ENCODE results near the gene SEPTIN11. TPM values are rescaled to one million over a fixed set of nuclear protein-coding genes. Genes with fewer than 3 reads are reported as not detected.

Gene SEPTIN11
- total RNA-seq, 1 experiment from 2014 or later: 121 TPM

GRCh38 chr4:76977113-76977512, 27.6 kb downstream of the SEPTIN11 start:
- CTCF ChIA-PET: no interaction called here
- Histone ChIP-seq H3K27ac (ENCODE audit: low read depth, low read length, poor library complexity, severe bottlenecking) (no peak overlapping the region), H3K4me1 (ENCODE audit: insufficient read depth, low read length, poor library complexity, severe bottlenecking) (peaks cover 32% of the 10 kb centered on the region), H3K4me3 (ENCODE audit: low read depth, low read length, poor library complexity, severe bottlenecking) (no peak overlapping the region), H3K36me3 (ENCODE audit: insufficient read depth, low read length, poor library complexity, severe bottlenecking) (no peaks in the 10 kb centered on the region), H3K9me3 (ENCODE audit: low read depth, low read length, poor library complexity, severe bottlenecking) (no peaks in the 10 kb centered on the region), H3K27me3 (replicated peaks; ENCODE audit: insufficient read depth, low read depth, low read length, poor library complexity) (no peaks in the 10 kb centered on the region)
- POLR2A ChIA-PET (ENCODE audit: low non-redundant PET): no interaction called here
- intact Hi-C loops (cut with micrococcal nuclease; ENCODE audit: unreplicated experiment): no loop called here
- no peak for DNase-seq (ENCODE audit: low spot score)
- TF ChIP-seq CTCF (conservative IDR thresholded peaks at IDR 0.05; ENCODE audit: low read depth, low read length) (no peak), EZH2 (IDR thresholded peaks at IDR 0.05; ENCODE audit: borderline replicate concordance, low read depth, low read length, poor library complexity, severe bottlenecking) (no peak)
- BruUV-seq (replicated peaks): no TSS peak

DNA sequence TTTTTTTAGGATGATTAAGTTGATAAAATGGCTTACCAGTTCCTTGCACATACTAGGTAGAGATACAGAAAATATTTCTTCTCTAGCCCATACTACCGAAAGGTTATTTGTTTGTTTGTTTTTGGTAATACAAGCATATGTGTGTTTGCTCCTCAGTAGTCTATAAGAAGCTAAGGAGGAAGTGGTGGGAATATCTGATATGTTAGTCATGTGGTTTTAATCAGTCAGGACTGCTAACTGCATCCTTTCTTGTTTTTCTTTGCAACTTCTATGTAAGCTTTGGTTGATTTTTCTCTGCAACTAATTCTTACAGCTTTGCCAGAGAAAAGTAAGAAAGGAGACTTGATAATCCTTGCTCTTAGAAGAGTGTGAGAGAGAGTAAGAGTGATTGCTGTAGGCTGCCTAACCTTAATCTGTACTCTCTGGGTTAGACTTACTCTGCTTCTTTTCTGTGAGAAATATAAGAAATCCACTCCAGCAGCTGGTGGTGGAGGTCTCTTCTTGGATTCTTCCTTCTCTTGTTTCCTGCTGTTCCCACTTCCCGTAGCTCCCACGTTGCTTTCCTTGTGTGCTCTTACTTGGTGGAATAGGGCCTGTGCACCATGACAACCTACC, 28.3 kb downstream of the SEPTIN11 start:
- CTCF ChIA-PET: no interaction called here
- TF ChIP-seq CTCF (conservative IDR thresholded peaks at IDR 0.05; ENCODE audit: low read depth, low read length) (no peak), EZH2 (IDR thresholded peaks at IDR 0.05; ENCODE audit: borderline replicate concordance, low read depth, low read length, poor library complexity, severe bottlenecking) (no peak)
- Histone ChIP-seq H3K4me3 (ENCODE audit: low read depth, low read length, poor library complexity, severe bottlenecking) (no peak overlapping the region), H3K4me1 (ENCODE audit: insufficient read depth, low read length, poor library complexity, severe bottlenecking) (peaks cover 39% of the 10 kb centered on the region), H3K27ac (ENCODE audit: low read depth, low read length, poor library complexity, severe bottlenecking) (peak overlapping the region; percentile 47), H3K9me3 (ENCODE audit: low read depth, low read length, poor library complexity, severe bottlenecking) (no peaks in the 10 kb centered on the region), H3K36me3 (ENCODE audit: insufficient read depth, low read length, poor library complexity, severe bottlenecking) (no peaks in the 10 kb centered on the region), H3K27me3 (replicated peaks; ENCODE audit: insufficient read depth, low read depth, low read length, poor library complexity) (no peaks in the 10 kb centered on the region)
- intact Hi-C loops (cut with micrococcal nuclease; ENCODE audit: unreplicated experiment): no loop called here
- no TSS peak for BruUV-seq (replicated peaks)
- POLR2A ChIA-PET (ENCODE audit: low non-redundant PET): no interaction called here
- DNase-seq (ENCODE audit: low spot score): peak; percentile 11

DNA sequence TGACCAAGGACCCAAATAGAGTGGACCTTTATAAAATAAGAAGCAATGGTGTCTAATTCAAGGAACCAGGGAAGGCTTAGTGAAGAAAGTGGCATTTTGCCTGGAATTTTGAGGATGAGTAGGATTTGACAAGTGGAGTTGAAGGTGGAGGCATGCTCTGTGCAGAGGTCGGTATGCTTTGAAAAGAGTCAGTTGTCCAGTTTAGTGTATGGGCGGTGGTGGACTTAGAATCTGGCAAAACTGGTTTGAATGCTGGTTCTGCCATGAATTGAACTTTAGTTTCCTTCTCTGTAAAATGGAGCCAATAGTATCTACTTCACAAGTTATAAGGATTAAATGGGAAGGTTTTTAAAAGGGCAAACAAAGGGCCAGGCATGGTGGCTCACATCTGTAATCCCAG, 29.7 kb downstream of the SEPTIN11 start:
- no TSS peak for BruUV-seq (replicated peaks)
- H3K9me3 ChIP-seq (ENCODE audit: low read depth, low read length, poor library complexity, severe bottlenecking): no peaks in the 10 kb centered on the region
- TF ChIP-seq EZH2 (IDR thresholded peaks at IDR 0.05; ENCODE audit: borderline replicate concordance, low read depth, low read length, poor library complexity, severe bottlenecking) (no peak), CTCF (conservative IDR thresholded peaks at IDR 0.05; ENCODE audit: low read depth, low read length) (no peak)
- no peak overlapping the region for H3K4me3 ChIP-seq (ENCODE audit: low read depth, low read length, poor library complexity, severe bottlenecking)
- intact Hi-C loops (cut with micrococcal nuclease; ENCODE audit: unreplicated experiment): no loop called here
- no peak overlapping the region for H3K27ac ChIP-seq (ENCODE audit: low read depth, low read length, poor library complexity, severe bottlenecking)
- no peak for DNase-seq (ENCODE audit: low spot score)
- H3K4me1 ChIP-seq (ENCODE audit: insufficient read depth, low read length, poor library complexity, severe bottlenecking): peaks cover 52% of the 10 kb centered on the region
- ChIA-PET POLR2A (ENCODE audit: low non-redundant PET) (no interaction called here), CTCF (no interaction called here)
- no peaks in the 10 kb centered on the region for H3K27me3 ChIP-seq (replicated peaks; ENCODE audit: insufficient read depth, low read depth, low read length, poor library complexity)
- H3K36me3 ChIP-seq (ENCODE audit: insufficient read depth, low read length, poor library complexity, severe bottlenecking): no peaks in the 10 kb centered on the region
